GM10248 (cell line): ENCODE data around the gene TMEM184B.
A peak's percentile ranks its signal among the peaks of the same experiment; 100 is the strongest.

ENCODE experiments used
- CTCF ChIA-PET: fragments of 300-600 bp; sonication (Branson Sonifier 250); formaldehyde crosslinking; extraction: SDS; loops from one replicate; lab custom pipeline; 2021; ENCODE audit warnings: antibody characterized with exemption; lab: Yijun Ruan, JAX
- POLR2A ChIA-PET: fragments of 350-650 bp; sonication (Branson Sonifier 250); formaldehyde crosslinking; extraction: SDS; loops from one replicate; lab custom pipeline; 2020; ENCODE audit warnings: antibody characterized with exemption; lab: Yijun Ruan, JAX
- DNase-seq: peaks from one replicate; pipeline ENCODE4 v3.0.0; 2012; ENCODE audit errors: extremely low spot score
- TF ChIP-seq, protein P1 (sequence below): IDR thresholded peaks from 2 replicates; pipeline ENCODE4 v1.5.1; 2012; ENCODE audit warnings: mild to moderate bottlenecking, low read depth; ENCODE audit errors: extremely low read depth, missing control alignments, control extremely low read depth

The TMEM184B gene

DNA sequence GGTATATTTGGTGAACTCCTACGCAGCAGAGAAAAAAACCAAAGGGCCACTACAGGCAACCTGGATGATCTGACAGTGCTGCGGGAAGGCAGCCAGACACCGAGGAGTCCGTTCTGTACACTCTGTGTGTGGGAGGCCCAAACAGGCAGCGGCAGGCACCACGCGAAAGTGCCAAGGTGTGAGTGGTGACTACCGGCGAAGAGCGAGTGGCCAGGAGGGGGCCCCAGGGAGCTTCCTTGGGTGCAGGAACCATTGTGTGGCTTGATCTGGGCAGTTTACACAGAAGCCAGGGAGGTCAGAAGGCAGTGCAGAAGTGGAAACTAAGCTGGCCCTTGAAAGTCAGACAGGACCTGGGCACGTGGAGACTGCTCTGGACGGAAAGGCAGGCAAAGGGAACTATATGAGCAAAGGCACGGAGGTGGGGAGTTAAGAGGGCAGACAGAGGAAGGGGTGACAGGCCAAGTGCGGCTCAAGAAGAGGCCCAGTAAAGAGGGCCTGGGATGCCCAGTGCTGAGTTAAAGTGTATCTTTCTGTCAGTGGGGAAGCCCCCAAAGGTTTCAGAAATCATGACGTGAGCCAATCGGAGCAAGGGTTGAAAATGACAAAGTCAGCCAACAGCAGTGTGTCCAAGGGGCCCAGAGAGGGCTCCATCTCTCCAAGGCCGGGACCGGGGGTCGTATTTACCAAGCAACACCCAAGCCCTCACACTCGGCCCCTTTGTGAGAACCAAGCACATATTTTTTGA, 10.6 kb downstream of the TMEM184B start:
- peak; percentile 73 for DNase-seq
- CTCF ChIA-PET = interaction anchor here (0.7 to 3.8 kb wide), 16 partner anchors 8 to 443 kb away, joined by 3 to 15 read pairs (median 3); partner anchors contain the start of gene GTPBP1
- TF ChIP-seq, protein P1, sequence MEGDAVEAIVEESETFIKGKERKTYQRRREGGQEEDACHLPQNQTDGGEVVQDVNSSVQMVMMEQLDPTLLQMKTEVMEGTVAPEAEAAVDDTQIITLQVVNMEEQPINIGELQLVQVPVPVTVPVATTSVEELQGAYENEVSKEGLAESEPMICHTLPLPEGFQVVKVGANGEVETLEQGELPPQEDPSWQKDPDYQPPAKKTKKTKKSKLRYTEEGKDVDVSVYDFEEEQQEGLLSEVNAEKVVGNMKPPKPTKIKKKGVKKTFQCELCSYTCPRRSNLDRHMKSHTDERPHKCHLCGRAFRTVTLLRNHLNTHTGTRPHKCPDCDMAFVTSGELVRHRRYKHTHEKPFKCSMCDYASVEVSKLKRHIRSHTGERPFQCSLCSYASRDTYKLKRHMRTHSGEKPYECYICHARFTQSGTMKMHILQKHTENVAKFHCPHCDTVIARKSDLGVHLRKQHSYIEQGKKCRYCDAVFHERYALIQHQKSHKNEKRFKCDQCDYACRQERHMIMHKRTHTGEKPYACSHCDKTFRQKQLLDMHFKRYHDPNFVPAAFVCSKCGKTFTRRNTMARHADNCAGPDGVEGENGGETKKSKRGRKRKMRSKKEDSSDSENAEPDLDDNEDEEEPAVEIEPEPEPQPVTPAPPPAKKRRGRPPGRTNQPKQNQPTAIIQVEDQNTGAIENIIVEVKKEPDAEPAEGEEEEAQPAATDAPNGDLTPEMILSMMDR = peak; percentile 51
- POLR2A ChIA-PET = no interaction called here

DNA sequence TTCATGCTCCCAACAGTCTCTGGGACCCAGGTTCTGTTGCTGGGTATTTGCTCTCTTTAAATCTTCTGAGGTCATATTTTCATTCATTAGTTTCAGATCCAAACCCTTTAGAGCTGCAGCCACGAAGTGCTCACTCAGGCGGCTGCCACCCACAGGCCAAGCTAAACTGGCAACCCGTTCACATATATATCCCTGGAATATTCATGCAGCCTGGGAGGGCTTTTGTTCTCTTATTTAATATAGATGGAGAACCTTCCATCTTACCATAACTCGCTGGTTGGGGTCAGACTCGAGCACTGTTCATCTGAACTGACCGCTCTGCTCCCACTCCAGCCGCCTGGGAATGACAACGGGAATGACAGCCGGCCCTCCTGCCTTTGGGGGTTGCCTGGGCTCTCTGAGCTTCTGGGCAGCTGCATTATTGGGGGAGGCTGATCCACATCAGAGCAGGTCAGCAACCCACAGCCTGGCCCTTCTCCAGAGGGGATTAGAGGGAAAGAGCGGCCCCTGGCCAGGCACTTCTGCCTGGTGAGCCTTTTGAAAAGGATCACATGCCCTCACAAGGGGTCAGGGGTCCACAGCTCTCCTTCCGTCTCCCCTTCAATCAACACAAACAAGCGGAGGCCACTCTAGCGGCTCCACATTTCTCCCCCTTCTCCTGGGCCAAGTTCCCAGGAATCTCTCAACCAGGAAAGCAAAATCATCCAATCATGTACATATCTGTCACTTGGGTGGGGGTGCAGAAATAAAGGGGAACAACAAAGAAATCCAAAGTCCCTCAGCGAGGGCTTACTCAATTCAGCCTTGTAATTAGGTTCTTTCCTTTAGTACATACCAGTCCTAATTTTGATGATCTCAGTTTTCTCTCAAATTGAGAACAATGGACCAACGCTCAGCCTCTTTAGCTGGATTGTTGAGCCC, 11.8 kb downstream of the TMEM184B start:
- TF ChIP-seq, protein P1 = peak; percentile 24
- no peak for DNase-seq
- POLR2A ChIA-PET = interaction anchor here (1.2 kb wide), 1 partner anchor 52 kb away, joined by 3 read pairs; no protein-coding TSS in a partner anchor
- CTCF ChIA-PET = interaction anchor here (0.7 to 3.8 kb wide), 15 partner anchors 8 to 443 kb away, joined by 3 to 15 read pairs (median 3); partner anchors contain the start of gene TMEM184B

DNA sequence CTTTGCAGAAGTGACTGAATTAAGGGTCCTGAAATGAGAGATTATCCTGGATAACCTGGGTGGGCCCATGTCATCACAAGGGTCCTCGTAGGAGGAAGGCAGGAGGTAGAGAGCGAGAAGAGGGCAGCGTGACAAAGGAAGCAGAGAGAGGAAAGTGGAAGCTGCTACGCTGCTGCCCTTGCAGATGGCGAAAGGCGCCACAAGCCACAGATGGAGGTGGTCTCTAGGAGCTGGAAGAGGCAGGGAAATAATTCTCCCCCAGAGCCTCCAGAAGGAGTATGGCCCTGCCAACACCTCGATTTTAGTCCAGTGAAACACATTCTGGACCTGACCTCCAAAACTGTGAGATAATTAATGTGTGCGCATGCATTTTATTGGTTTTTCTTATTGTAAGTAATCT, 13.4 kb downstream of the TMEM184B start:
- ChIA-PET POLR2A (no interaction called here), CTCF (interaction anchor here (1.6 kb wide), 1 partner anchor 9 kb away, joined by 3 read pairs; no protein-coding TSS in a partner anchor)
- TF ChIP-seq, protein P1 = no peak
- no peak for DNase-seq

DNA sequence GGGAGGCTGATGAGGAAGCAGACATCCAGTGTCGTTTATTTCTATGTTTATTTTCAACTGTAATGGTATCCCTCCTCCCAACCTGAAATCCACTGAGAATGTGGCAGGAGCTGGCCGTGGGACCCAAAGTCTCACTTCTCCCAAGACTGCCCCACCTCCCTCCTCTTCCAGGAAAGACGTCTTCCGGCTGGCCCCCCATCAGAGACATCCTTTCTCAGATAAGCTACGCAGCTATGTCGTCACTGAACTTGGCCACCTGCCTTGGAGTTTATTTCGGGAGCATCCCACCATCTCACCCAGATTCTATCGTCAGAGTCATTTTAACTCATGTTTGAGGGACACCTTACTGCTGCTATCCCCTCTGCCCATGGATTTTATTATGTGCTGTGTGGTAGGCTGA, 13.9 kb downstream of the TMEM184B start:
- DNase-seq = no peak
- CTCF ChIA-PET = interaction anchor here (1.3 to 1.6 kb wide), 2 partner anchors 9 to 145 kb away, joined by 3 read pairs; no protein-coding TSS in a partner anchor
- POLR2A ChIA-PET = no interaction called here
- TF ChIP-seq, protein P1 = no peak

DNA sequence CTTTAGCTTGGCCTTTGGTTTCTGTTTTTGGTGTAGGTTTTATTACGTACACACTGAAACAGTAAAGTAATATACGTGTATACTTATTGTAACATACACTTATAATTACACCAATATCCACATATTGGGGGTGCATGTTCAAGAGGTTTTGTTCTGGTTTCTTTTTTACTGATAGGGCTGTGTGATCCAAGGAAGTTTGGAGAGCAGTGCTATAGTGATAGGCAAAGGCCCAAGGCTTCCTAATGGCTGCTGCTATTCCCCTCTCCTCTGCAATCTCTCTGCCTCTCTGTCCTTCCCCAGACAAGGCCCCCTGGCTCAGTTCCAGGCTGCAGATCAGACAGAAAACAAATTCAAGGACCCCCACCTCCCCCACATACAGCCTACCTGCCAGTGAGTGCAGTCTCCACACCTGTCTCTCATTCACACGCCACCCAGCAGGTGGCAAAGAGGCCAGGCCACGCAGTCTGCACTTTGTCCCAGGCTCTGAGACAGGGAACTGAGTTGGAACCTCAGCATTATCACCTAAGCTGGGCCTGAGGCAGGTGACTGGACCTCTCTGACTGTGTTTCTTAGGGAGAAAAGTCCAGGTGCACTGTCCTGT, 15.1 kb downstream of the TMEM184B start:
- TF ChIP-seq, protein P1 = no peak
- POLR2A ChIA-PET = no interaction called here
- no peak for DNase-seq
- CTCF ChIA-PET = interaction anchor here (1.0 to 1.6 kb wide), 3 partner anchors 7 to 144 kb away, joined by 3 read pairs; no protein-coding TSS in a partner anchor
